Activated CD4-positive, CD25-positive, alpha-beta regulatory T cell treated with anti-CD3 and anti-CD28 coated beads, Interleukin-2, amount 50 U/mL, for 72 hours (primary cell): ENCODE measurements around the gene DIAPH3.

Experiments used
- DNase-seq: peaks from one replicate; pipeline ENCODE4 v3.0.0; 2021

Gene DIAPH3

GRCh38 chr13:60155978-60156377, 7.8 kb downstream of the DIAPH3 start:
- no peak for DNase-seq

GRCh38 chr13:60152904-60153303, 10.8 kb downstream of the DIAPH3 start:
- no peak for DNase-seq

GRCh38 chr13:60152114-60152513, 11.6 kb downstream of the DIAPH3 start:
- DNase-seq, result no peak

GRCh38 chr13:60150538-60150937, 13.2 kb downstream of the DIAPH3 start:
- DNase-seq, result no peak

GRCh38 chr13:60148918-60149317, 14.8 kb downstream of the DIAPH3 start:
- DNase-seq, result no peak

- DNase-seq, result no peak
Observed at GRCh38 chr13:60147361-60147760, 16.4 kb downstream of the DIAPH3 start.

- no peak for DNase-seq
Observed at GRCh38 chr13:60146471-60146870, 17.3 kb downstream of the DIAPH3 start.

- DNase-seq, result no peak
Observed at GRCh38 chr13:60143775-60144174, 20.0 kb downstream of the DIAPH3 start.

- DNase-seq, result no peak
Observed at GRCh38 chr13:60139272-60139671, 24.5 kb downstream of the DIAPH3 start.

GRCh38 chr13:60138674-60139073, 25.1 kb downstream of the DIAPH3 start:
- no peak for DNase-seq

- DNase-seq, result no peak
Observed at GRCh38 chr13:60137911-60138560, 25.7 kb downstream of the DIAPH3 start.

- DNase-seq, result no peak
Observed at GRCh38 chr13:60135344-60135743, 28.4 kb downstream of the DIAPH3 start.

GRCh38 chr13:60134376-60134775, 29.4 kb downstream of the DIAPH3 start:
- no peak for DNase-seq

GRCh38 chr13:60121337-60121687, 42.4 kb downstream of the DIAPH3 start:
- no peak for DNase-seq

GRCh38 chr13:60120617-60121336, 43.0 kb downstream of the DIAPH3 start:
- DNase-seq, result no peak

- no peak for DNase-seq
Observed at GRCh38 chr13:60118696-60119400, 44.9 kb downstream of the DIAPH3 start.

GRCh38 chr13:60114499-60115028, 49.2 kb downstream of the DIAPH3 start:
- no peak for DNase-seq

- DNase-seq, result no peak
Observed at GRCh38 chr13:60112771-60113170, 51.0 kb downstream of the DIAPH3 start.

GRCh38 chr13:60111691-60112090, 52.0 kb downstream of the DIAPH3 start:
- no peak for DNase-seq

GRCh38 chr13:60109285-60109684, 54.4 kb downstream of the DIAPH3 start:
- no peak for DNase-seq

- DNase-seq, result no peak
Observed at GRCh38 chr13:60108589-60108988, 55.1 kb downstream of the DIAPH3 start.

- DNase-seq, result no peak
Observed at GRCh38 chr13:60099631-60100420, 63.9 kb downstream of the DIAPH3 start.

GRCh38 chr13:60095300-60095699, 68.4 kb downstream of the DIAPH3 start:
- no peak for DNase-seq
